SK-N-SH treated with all-trans-retinoic acid at 6 μM for 48 hours (cell line): ENCODE data around the gene ECE1.

Experiments
- ARNTL ChIP-seq: fragments of 450-650 bp; formaldehyde crosslinking; IDR thresholded peaks from 2 replicates; pipeline ENCODE4 v1.5.0; 2020; ENCODE audit warnings: low read depth, mild to moderate bottlenecking, moderate library complexity, borderline replicate concordance
- CREB5 ChIP-seq: fragments of 250-450 bp; sonication (Bioruptor Pico); IDR thresholded peaks from 2 replicates; pipeline ENCODE4 v1.5.1; 2020; ENCODE audit warnings: low read depth, mild to moderate bottlenecking, moderate library complexity
- CSRNP3 ChIP-seq: fragments of 250-450 bp; sonication (Bioruptor Pico); IDR thresholded peaks from 2 replicates; pipeline ENCODE4 v1.5.1; 2021; ENCODE audit warnings: mild to moderate bottlenecking, moderate library complexity
- ESRRG ChIP-seq: fragments of 250-450 bp; sonication (Bioruptor Pico); IDR thresholded peaks from 2 replicates; pipeline ENCODE4 v1.6.1; 2021; ENCODE audit warnings: mild to moderate bottlenecking
- GLIS3 ChIP-seq: fragments of 250-450 bp; sonication (Bioruptor Pico); IDR thresholded peaks from 2 replicates; pipeline ENCODE4 v1.5.0; 2020; ENCODE audit warnings: mild to moderate bottlenecking, moderate library complexity
- ISL1 ChIP-seq: fragments of 250-450 bp; sonication (Bioruptor Pico); IDR thresholded peaks from 2 replicates; pipeline ENCODE4 v2.1.2; 2022; ENCODE audit warnings: mild to moderate bottlenecking, moderate library complexity
- PATZ1 ChIP-seq: fragments of 250-450 bp; sonication (Bioruptor Pico); IDR thresholded peaks from 2 replicates; pipeline ENCODE4 v1.8.0; 2020; ENCODE audit warnings: mild to moderate bottlenecking, moderate library complexity, borderline replicate concordance
- PPARA ChIP-seq: fragments of 250-450 bp; sonication (Bioruptor Pico); IDR thresholded peaks from 2 replicates; pipeline ENCODE4 v1.5.0; 2020; ENCODE audit warnings: mild to moderate bottlenecking, borderline replicate concordance
- RARB ChIP-seq: fragments of 250-450 bp; sonication (Bioruptor Pico); IDR thresholded peaks from 2 replicates; pipeline ENCODE4 v1.8.0; 2021; ENCODE audit warnings: mild to moderate bottlenecking, moderate library complexity
- SNAI2 ChIP-seq: fragments of 250-450 bp; sonication (Bioruptor Pico); IDR thresholded peaks from 2 replicates; pipeline ENCODE4 v1.5.0; 2020; ENCODE audit warnings: mild to moderate bottlenecking, moderate library complexity
- ZC3H10 ChIP-seq: fragments of 250-450 bp; sonication (Bioruptor Pico); IDR thresholded peaks from 2 replicates; pipeline ENCODE4 v1.5.1; 2021; ENCODE audit warnings: mild to moderate bottlenecking, moderate library complexity
- ZFP3 ChIP-seq: fragments of 250-450 bp; sonication (Bioruptor Pico); IDR thresholded peaks from 2 replicates; pipeline ENCODE4 v1.5.0; 2020; ENCODE audit warnings: mild to moderate bottlenecking, moderate library complexity
- ZFP30 ChIP-seq: fragments of 450-650 bp; formaldehyde crosslinking; IDR thresholded peaks from 2 replicates; pipeline ENCODE4 v1.5.0; 2022; ENCODE audit warnings: mild to moderate bottlenecking, moderate library complexity

GRCh38 chr1:21229246-21230000, 60.8 kb downstream of the ECE1 start:
- TF ChIP-seq ISL1 (CRISPR knock-in tag) (no peak), RARB (no peak), ZFP3 (CRISPR knock-in tag) (no peak), ZC3H10 (CRISPR knock-in tag) (no peak), PATZ1 (CRISPR knock-in tag) (no peak), CREB5 (CRISPR knock-in tag) (no peak), PPARA (CRISPR knock-in tag) (no peak), ZFP30 (CRISPR knock-in tag) (no peak), CSRNP3 (no peak), ESRRG (CRISPR knock-in tag) (no peak), SNAI2 (CRISPR knock-in tag) (no peak), GLIS3 (CRISPR knock-in tag) (no peak), ARNTL (no peak)
